Umbilical cord (tissue), 2 donors: ENCODE measurements around the gene ARHGAP28. TPM values are rescaled to one million over a fixed set of nuclear protein-coding genes. Genes with fewer than 3 reads are reported as not detected.

Source experiments
- DNase-seq: peaks from one replicate; pipeline ENCODE4 v3.0.0-alpha.2; 2015; ENCODE audit warnings: low spot score
- total RNA-seq: library from RNA; depleted of rRNA; stranded (reverse); fragments of >200 nt; gene quantifications from one replicate; pipeline ENCODE4 v1.2.3, GENCODE V29; 2014; ENCODE audit warnings: low replicate concordance; ENCODE audit not compliant: insufficient read depth

Gene ARHGAP28
- total RNA-seq, 1 donor from 2014 or later: 41.2 TPM

DNA sequence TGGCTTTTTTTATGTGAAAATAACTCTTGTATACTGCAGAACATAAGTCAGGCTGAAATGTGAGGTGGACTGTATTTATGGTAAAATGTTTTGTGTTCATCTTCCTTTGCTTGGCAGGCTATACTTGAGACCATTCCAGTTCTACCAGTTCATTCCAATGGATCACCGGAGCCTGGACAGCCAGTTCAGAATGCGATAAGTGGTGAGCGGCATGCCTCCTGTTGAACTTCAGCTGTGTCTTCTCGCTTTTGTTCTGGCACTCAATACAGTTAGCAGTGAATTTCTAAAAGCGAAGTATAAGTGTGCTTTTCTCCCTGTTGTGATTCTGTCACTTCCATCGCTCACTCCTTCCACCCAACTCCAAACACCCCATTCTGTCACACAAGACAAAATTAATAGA lies 138.5 kb downstream of the ARHGAP28 start:
- no peak for DNase-seq

DNA sequence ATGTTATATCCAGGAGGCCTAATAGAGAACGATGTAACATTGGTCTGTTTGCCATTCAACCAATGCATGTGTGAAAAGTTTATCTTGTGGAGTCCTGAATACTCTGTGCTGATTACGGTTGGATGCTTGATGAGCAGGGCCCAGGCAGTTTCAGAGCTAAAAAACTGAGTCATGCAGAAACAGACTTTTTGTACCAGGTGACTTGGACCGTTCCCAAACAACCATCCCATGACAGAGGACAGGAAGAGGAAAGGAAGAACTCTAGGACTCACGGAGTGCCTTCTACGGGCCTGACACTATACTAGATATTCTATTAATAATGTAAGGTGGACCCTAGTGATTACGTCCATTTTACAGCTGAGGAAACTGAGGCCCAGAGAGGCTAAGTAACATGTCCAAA lies 142.1 kb downstream of the ARHGAP28 start:
- DNase-seq: no peak

GRCh38 chr18:6873040-6873751 lies 143.7 kb downstream of the ARHGAP28 start:
- DNase-seq: no peak

GRCh38 chr18:6874315-6874714 lies 144.8 kb downstream of the ARHGAP28 start:
- no peak for DNase-seq

- no peak for DNase-seq
These were observed 146.2 kb downstream of the ARHGAP28 start for GRCh38 chr18:6875749-6876148.

- peak; percentile 41 for DNase-seq
These were observed 147.1 kb downstream of the ARHGAP28 start for GRCh38 chr18:6876641-6877041.

DNA sequence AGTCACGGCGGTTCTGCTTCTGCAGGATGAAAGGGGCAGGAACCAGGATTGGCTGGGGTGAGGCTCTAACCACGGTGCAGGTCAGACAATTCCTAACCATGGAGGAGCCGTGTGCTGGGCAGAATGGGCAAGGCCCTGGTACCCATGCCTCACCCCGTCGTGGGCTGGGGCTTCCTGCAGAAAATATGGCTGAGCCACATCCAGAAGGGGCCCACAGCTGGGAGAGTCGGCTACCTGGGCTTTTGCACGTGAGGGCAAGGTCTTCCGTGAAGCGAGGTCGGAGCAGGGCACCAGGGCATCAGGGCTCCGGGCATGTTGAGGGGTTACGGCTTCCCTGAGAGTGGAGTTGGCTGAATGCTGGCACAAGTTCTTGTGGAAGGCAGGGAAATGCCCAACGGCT lies 147.8 kb downstream of the ARHGAP28 start:
- no peak for DNase-seq

GRCh38 chr18:6878556-6879297 lies 149.2 kb downstream of the ARHGAP28 start:
- peak; percentile 67 for DNase-seq

- no peak for DNase-seq
These were observed 150.1 kb downstream of the ARHGAP28 start for GRCh38 chr18:6879508-6880195.

DNA sequence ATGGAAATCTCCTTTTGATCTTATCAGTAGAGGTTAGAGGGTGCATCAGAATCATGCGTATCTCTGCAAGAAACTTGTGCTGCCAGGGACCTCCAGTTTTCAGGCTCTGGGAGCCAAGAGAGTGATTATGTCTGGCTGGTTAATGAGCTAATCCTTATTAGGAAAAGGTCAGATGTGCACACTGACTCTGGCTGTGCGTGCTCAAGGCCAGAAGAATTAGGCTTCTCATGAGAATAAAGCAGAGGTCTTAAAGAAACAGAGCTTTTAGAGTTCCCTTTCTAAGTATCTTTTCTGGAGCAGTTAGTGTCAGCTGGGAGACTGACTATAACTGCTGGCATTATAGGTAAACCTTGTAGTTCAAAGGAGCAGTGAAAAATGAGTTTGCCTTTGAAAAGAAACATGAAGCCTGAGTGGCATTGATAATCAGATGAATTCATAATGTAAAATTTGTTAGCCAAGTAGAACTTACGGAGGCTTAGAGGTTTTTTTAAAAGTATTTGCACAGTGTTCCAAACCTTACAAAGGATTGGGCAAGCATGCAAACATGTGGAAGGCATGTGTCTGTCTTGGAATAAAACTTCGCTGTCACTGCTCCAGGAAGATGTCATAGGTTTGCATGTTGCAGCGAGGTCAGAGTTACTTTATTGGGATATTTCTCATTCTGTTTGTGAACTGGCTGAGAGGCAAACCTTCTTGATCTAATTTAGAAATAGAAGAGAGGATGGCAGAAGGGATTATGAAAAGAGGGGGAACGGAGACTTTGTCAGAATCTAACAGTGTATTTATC lies 151.7 kb downstream of the ARHGAP28 start:
- peak; percentile 95 for DNase-seq

DNA sequence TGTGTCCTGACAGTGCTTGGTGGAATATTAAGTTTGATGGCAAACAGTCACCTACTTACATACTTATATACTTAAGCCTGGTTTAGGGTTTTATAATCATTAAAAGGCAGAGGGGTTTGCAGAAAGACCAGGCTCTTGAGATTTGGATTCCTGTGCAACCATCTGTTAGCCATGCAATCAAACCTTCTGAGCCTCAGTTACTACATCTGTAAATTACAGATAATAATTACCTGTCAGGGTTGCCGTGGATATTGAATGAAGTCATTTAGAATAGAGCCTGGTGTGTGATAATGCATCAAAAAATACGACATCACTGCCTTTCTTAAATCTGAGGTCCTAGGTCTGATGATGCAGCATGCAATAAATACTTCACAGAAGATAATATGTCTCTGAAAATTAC lies 152.9 kb downstream of the ARHGAP28 start:
- peak; percentile 93 for DNase-seq

DNA sequence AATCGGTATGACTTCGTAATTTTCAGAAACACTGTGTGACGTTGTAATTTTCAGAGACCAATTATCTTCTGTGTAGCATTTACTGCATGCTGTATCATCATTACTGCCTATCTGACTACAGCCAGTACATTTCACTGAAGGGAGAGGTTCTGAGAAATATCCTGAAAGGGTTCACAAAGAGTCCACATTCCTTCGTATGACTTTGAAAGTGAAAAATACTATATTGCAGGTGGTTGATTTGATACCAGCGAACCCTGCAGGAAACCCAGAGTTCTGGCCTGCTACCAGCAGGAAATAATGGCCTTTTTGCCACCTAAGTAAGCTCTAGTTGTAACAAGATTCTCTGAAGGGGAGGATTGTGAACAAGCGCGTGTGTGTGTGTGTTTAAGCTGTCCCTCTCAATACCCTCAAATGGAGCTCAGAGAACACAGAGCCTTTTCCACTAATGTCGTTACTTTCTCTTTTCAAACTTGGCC lies 155.5 kb downstream of the ARHGAP28 start:
- peak; percentile 76 for DNase-seq

- peak; percentile 85 for DNase-seq
These were observed 156.7 kb downstream of the ARHGAP28 start for GRCh38 chr18:6885992-6886796.

GRCh38 chr18:6886797-6887330 lies 157.3 kb downstream of the ARHGAP28 start:
- no peak for DNase-seq

GRCh38 chr18:6891788-6892187 lies 162.3 kb downstream of the ARHGAP28 start:
- DNase-seq: no peak

DNA sequence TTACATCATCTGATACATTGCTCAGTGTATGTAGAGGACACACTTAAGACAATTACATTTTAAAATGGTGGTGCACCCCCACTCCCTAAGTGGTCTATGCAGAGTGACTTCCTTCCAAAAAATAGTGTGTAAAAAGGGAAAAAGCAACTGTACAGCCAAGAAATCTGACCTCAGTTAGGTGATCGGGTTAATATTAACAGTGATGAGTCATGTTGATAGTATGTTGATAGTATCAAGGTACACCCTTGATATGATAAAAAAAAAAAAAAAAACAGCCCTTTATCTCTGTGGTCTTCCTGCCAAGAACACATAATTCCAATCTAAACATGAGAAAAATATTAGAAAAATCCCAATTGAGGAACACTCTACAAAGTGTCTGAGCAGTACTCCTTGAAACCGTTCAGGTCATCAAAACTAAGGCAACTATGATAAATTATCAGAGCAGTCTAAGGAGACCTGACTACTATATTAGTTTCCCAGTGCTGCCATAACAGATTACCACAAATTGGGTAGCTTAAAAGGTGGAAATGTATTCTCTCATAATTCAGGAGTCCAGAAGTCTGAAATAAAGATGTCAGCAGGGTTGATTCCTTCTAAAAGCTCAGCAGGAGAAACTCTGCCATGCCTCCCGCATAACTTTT lies 171.9 kb downstream of the ARHGAP28 start:
- no peak for DNase-seq

GRCh38 chr18:6917072-6917471 lies 187.6 kb downstream of the ARHGAP28 start:
- DNase-seq: no peak

DNA sequence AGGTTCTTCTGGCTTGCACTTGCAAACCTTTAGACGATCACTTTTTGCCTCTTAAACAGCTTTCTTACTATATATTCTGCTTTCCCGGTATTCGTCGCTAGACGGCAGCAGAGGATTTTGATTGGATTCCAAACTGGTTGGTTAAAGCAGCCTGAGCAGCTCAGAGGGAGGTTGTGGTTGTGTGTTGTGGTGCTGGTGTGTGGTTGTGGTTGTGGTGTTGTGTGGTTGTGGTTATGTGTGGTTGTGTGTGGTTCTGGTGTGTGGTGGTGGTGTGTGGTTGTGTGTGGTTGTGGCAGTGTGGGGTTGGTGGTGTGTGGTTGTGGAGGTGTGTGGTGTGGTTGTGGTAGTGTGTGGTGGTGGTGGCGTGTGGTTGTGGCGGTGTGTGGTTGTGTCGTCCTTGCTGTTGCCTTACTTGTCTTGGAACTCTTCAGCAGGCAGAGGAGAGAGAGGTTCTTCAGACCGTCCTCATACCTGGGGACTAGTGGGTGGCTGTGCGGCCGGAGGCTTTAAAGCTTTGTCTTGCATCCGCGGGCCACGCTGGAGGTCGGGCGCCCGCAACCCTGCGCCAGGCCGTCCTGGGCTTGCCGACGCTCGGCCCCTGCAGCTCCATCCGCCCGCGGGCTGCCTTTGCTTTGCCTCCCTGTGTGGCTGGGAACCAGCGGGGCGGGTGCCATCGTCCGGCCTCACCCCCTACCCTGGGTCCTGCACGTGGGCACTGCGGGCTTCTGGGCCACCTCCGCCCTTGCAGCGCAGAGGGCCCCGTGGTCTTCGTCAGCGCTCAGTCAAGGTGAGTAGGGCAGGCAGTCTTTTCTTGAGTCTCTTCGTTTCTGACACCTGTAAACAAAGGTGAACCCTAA lies 190.8 kb downstream of the ARHGAP28 start:
- DNase-seq: peak; percentile 63

- DNase-seq: no peak
These were observed 192.1 kb downstream of the ARHGAP28 start for GRCh38 chr18:6921571-6921970.
